ENCODE data around the gene LURAP1L.

LURAP1L gene

DNA sequence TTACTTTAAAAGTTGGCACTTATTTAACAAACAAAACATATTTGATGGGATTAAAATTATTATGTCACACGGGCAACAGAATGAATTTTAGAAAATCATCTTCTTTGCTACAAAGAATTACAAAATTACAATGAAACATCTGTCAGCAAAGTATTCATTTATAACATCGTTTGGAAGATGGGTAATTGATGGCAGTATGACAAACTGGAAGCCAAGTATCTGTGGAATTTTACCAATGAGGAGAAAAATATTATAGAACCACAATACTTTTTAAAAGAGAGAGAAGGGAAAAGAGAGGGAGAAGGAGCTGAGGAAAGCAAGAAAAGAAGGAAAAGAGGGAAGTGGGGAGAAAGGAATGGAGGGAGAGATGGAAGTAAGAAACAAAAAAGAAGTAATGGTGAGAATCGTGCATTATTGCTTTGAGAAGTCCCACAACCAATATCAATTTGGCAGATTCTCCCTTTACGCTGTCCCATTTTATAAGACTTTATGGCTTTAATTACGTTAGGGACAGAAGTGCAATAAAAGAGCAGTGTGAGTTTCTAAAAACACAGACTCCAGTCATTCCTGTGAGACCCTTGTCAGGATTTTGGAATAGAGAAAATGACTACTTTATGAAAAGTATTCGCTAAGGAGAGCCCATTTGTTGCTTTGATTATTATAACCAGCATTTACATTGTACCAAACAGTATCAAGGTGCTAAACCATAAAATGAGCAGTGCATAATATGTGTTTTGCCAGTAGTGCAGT, 76.7 kb downstream of the LURAP1L start:
- TF ChIP-seq, protein P1, sequence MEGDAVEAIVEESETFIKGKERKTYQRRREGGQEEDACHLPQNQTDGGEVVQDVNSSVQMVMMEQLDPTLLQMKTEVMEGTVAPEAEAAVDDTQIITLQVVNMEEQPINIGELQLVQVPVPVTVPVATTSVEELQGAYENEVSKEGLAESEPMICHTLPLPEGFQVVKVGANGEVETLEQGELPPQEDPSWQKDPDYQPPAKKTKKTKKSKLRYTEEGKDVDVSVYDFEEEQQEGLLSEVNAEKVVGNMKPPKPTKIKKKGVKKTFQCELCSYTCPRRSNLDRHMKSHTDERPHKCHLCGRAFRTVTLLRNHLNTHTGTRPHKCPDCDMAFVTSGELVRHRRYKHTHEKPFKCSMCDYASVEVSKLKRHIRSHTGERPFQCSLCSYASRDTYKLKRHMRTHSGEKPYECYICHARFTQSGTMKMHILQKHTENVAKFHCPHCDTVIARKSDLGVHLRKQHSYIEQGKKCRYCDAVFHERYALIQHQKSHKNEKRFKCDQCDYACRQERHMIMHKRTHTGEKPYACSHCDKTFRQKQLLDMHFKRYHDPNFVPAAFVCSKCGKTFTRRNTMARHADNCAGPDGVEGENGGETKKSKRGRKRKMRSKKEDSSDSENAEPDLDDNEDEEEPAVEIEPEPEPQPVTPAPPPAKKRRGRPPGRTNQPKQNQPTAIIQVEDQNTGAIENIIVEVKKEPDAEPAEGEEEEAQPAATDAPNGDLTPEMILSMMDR (IDR thresholded peaks at IDR 0.05) = no peak

DNA sequence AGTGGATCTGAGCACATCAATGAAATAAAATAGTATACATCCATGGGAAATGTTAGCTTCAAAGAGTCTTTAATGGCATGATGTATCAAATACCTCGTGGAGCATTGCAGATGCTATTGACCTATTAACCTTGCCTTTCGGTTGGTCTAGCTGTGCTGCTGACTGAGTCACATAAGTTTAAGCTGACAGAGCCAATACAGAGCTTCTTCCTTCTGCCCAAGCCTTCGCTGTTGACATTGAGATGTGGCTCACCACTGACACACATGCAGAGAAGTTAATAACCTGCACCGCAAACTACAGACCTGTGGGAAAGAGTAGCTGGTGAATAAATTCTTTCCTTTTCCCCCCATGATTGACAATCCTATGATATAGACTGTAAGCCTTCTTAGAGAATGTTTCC, 78.2 kb downstream of the LURAP1L start:
- TF ChIP-seq, protein P1 (IDR thresholded peaks at IDR 0.05) = no peak

DNA sequence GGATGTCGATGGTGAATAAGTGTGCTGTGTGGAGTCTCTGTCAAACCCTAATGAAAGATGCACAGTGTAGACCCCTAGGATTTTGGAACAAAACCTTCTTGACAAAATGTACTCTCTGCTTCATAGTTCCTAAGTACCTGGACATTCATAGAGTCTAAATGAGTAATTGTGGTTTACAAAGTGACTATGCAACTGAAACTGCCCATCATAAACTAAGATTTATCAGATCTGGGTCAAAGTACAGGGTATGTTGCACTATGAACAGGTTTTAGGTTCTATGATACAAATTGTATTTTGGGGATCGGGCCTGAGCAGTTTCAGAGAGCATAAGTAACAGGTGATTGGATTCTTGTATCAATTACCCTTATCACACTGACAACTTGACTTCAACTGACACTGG, 79.4 kb downstream of the LURAP1L start:
- TF ChIP-seq, protein P1 (IDR thresholded peaks at IDR 0.05) = no peak

DNA sequence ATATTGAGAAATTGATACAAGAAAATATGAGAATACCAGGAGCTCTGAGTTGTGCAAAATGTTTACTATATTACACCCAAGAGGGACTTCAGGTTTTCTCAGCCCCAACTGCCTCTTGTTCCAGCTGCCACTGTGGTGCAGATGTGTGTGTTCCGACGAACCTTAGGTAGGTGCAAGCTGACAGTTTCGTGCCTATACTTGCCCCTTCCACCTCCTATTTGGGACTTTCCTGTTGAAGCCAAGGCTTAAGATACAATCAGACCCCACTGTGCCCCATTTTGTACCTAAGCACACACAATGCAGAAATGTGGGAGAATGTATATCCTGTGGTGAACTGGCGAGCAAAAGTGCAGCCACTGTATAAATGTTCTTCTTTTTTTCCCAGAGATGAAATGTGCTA, 80.2 kb downstream of the LURAP1L start:
- TF ChIP-seq, protein P1 (IDR thresholded peaks at IDR 0.05) = no peak

DNA sequence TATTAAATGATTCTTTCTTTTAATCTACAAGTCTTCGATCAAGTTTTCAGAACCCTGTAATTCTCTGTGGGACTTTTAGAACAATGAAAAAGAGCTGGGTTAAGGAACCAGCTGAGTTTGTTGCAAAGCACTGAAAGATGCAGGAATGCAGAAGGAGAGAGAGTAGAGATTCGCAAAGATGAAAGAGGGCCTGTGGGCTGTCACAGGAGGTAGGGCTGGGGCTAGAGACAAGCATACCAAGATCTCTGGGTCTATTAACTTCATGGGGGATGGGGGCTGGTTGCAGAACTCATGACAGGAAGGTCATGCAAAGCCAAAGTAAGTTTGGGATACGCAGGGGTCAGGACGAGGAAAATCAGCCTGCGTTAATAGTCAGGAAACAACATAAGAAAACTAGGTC, 81.8 kb downstream of the LURAP1L start:
- TF ChIP-seq, protein P1 (IDR thresholded peaks at IDR 0.05) = no peak

DNA sequence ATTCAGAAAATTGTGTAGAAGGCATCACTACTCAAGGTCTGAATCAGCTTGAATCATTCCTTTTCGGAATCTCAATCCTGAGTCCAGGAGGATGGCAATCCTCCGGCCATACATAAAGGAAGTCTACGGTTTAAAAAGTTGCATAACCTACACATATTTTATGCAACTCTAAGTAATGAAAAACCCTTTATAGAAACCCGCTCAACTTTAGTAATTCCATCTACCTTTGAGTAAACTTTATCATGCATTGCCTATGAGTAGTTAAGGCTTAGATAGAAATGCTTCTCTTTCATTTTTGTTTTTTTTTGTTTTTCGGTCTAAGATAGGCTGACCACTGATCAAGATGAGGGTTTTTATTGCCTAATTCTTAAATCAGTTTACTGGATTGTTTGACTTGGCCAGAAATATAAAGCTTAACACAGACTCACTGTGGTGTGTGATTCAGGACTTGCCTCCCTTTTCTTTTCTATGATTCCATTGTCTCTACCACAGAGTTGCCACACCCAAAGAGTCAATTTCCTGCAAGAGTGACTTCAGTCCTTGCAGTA, 85.0 kb downstream of the LURAP1L start:
- TF ChIP-seq, protein P1 (IDR thresholded peaks at IDR 0.05) = no peak

DNA sequence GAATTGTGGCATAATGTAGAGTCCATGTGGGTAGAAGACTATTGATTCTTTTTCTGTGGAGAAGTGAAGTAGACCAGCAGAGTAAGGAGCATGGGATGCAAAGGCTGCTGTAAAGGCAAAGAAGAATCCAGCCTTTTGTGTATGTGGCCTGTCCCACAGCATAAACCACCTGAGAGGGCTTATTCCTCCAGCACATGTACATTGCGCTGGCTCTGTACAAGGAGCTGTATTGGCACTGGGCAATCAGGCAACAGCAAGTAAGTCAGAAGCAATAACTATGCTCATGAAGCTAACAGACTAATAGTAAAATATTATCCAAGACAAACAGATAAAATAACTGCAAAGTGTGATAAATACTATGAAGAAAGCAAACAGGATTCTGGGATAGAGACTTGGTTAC, 86.2 kb downstream of the LURAP1L start:
- TF ChIP-seq, protein P1 (IDR thresholded peaks at IDR 0.05) = no peak

Measured in LNCAP (cell line).